HG03342 (cell line): Measurements from ENCODE around the gene LRP11.
"Not testable (repeated sequence)": the region's sequence is repeated elsewhere in the genome, so short reads cannot be mapped to it uniquely, and the experiment has no call there.

Experiments
- ATAC-seq: cut with Tn5 transposase; IDR thresholded peaks from one replicate; pipeline ENCODE4 v1.9.1; 2021; ENCODE audit warnings: mild to moderate bottlenecking, moderate library complexity; ENCODE audit not compliant: unreplicated experiment

Gene LRP11

DNA sequence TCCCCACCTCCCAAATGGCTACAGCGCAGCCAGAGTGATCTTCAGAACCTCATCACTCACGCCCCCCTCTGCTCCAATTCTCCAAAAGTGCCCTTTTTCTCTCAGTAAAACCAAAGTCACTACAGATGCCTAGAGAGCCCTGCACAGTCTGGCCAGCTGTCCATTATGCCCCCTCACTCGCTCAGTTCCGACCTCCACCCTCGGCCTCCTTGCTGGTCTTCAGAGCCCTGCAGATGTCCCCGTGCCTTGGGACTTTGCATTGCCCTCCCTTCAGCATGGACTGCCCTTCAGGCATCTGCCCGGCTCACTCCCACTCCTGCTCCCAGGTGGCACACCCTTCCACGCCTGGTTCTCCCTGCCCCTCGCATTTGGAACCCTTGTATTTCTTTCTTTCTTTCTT lies 34.8 kb upstream of the LRP11 start:
- no peak for ATAC-seq

DNA sequence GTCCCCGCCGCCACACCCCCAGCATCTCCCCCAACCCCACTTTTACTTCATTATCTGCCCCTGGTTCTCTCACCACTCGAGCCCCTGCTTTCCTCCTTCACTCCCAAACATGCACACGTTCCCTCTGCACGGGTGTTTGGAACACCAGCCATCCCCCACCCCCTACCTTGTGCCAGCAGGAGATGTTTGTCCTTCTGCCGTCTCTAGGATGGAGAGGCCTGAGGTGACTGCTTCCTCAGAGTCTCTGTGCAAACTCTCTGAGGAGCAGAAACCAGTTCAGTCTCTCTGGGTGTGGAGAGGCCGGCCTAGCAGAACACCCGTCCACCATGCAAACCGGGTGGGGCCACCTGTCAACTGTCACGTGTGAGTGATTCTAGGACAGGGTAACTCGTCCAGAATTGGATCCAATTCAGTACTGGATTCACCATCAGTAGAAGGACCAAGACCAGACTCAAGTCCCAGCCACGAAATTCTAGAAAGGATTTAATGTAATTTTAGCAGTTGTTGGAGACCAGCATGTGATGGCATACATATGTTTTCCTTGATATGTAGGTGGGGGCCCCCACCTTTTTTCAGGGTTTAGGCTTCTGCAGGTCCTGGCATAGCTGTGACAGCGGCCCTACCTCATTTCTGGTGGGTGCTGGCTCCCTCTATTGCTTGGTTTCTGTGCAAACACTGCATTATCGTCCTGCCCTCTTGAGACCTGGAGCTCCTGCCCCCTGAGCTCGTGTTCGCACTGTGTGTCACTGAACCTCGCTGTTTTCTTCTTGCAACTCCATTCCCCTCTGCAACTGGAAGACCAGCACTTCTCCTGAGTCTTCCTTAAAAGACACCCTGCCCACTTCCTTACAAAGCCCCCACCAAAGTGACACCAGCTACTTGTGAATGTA lies 33.9 kb upstream of the LRP11 start, which contains the start of gene RAET1E:
Gene RAET1E, minus strand, starts transcription at position 259 of the 890 bp plus-strand sequence. CDS start 7,212 bp downstream, outside the sequence.
- ATAC-seq, result no peak

DNA sequence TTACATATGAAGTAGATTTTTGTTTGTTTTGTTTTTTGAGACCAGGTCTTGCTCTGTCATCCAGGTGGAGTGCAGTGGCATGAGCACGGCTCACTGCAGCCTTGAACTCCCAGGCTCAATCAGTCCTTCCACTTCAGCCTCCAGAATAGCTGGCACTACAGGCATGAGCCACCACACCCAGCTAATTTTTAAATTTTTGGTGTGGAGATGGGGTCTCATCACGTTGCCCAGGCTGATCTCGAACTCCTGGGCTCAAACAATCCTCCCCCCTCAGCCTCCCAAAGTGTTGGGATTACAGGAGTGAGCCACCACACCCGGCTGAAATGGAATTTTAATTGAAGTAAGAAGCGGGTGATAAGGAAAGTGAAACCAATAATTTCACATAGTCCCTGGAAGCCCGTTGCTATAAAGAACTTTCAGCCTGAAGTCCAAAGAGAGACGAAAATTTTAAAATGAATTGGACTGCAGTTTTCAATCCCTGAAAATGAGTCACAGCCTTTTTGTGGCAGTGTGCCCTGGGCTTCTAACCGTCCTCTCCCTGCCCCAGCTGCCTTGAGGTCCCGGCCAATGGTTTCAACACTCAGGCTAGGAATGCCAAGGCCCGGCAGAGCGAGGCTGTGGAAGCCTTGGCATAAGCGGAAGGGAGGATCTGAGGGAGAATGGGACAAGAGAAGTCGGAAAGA lies 33.0 kb upstream of the LRP11 start:
- no peak for ATAC-seq

DNA sequence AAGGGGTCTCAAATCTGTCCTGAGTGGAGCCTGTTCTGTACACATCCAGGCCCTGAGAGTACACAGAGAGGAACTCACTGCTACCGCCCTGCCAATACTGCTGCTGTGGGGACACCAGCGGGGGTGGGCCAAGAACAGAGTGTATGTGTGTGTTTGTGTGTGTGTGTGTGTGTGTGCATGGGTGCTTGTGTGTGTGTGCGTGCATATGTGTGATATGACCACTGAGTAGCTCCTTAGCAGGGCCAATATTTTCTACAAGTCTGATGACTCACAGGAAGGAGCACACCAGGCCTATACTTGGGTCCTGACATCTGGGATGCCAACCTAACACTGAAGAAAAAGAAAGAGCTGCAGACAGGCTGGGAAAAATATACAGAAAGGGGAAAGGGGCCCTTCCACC lies 32.3 kb upstream of the LRP11 start:
- no peak for ATAC-seq

DNA sequence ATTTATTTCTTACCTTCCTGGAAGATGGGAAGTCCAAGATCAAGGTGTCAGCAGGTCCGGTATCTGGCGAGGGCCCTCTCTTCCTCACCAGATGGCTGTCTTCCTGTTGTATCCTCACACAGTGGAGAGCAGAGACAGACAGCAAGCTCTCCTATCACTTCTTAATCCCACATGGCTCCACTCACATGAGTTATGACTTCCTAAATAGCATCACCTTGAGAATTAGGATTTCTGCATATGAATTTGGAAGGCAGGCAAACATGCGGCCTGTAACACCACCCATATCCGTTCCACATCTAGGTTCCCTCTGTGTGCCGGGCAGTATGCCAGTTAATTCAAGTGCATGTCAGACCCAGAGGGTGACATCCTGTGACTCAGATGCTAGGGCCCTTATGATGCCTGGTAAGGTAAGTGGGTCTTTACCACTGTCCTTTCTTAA lies 31.7 kb upstream of the LRP11 start:
- no peak for ATAC-seq

DNA sequence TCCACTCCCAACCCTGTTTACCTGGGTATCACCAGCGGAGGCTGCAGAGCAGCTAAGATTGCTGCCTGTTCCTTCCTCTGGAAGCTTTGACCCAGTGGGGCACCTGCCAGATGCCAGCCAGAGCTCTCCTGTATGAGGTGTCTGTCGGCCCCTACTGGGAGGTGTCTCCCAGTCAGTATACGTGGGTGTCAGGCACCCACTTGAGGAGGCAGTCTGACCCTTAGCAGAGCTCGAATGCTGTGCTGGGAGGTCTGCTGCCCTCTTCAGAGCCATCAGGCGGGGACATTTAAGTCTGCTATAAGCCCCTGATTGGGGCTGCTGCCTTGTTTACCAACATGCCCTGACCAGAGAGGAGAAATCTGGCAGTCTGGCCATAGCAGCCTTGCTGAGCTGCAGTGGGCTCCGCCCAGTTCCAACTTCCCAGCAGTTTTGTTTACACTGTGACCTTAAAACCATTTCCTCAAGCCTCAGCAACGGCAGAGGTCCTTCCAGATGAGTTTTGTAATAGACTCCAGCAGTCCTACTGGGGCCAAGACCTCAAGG lies 31.0 kb upstream of the LRP11 start:
- no peak for ATAC-seq

DNA sequence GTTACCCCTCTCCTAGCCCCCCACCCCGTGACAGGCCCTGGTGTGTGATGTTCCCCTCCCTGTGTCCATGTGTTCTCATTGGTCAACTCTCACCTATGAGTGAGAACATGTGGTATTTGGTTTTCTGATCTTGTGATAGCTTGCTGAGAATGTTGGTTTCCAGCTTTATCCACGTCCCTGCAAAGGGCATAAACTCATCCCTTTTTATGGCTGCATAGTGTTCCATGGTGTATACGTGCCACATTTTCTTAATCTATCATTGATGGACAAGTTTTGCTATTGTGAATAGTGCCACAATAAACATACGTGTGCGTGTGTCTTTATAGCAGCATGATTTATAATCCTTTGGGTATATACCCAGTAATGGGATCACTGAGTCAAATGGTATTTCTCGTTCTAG lies 27.7 kb upstream of the LRP11 start:
- ATAC-seq, result not testable (repeated sequence)

DNA sequence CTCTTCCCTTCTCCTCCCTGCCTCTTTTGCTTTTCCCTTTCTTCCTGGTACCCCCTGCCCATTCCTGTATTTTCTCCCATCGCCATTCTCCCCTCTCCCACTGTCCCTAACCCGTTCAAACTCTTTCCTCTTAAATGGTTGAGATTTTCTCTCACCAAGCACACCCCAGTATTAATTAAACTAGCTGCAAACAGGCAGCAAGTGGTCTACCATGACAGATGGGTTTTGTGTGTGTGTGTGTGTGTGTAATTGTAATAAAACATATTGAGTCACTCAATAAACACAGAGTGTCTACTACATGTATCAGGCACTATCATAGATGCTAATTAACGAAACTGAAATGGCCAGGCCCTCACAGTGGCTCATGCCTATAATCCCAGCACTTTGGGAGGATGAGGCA lies 27.1 kb upstream of the LRP11 start:
- no peak for ATAC-seq

DNA sequence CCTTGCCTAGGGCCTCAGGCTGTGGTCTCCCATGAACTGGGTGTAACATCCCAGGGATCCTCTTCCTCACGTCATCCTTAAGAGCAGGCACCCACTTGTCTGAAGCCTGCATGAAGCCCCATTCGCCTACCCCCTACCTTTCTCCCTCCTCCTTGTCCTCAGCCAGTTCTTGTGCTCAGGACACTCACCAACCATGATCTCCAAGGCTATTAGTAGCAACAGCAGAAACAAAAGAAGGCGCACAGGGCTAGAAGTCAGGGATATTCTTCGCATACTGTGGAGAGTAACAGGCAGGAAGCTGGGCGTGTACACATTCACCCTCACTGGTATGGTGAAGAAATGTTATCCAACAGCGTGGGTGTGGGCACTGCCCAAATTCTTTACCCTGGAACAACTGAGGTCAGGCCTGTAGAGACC lies 26.5 kb upstream of the LRP11 start:
- ATAC-seq, result no peak

DNA sequence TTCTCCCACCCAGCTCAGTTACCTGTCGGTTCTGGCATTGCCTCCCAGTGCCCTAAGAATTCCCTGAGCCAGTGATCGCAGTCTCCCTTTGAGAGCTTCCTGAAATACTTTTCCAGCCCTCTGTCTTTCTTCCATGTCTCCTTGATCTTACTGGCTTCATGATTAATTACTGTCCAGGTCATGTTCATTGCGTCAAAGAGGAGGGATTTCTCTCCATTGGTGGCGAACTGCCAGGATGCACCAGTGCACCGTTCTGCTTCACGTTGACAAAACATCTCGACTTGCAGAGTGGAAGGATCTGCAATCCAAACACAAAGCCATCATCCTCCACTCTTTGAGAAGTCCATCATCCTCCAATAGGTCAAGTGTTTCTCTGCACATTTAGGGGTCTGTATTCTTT lies 25.2 kb upstream of the LRP11 start:
- no peak for ATAC-seq

DNA sequence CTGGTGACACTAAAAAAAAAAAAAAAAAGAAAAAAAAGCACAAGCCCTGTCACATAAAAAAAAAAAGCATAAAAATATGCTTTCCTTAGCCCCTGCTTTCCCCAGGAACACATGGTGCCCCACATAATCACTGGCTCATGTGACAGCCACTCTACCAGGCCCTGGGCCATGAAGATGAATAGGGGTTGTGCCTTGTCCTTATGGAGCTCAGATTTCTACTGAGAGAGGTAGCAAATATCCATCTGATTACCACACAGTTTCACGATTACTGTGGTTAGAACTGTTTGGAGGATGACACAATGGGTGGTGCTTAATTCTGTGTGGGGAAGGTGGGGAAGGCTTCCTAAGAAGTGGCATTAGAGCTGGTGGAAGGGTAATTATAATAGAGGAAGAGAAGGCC lies 24.5 kb upstream of the LRP11 start:
- no peak for ATAC-seq

DNA sequence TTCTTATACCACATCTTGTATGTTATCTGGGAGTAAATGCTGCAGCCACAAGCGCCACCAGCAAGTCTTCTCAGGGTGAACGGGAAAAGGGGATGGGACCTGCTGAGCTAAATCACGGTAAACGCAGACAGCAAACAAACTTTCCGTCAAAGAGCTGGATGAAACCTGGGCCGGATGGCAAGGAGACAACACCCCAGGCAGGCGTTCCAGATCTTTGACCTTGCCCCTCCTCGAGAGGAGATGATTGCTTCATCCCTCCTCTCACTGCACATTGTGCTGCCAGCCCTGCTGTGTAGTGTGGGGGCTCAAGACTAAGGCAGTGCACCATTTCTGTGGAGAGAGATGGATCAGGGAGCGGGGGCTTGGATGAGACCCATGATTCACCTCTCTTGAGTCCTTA lies 23.9 kb upstream of the LRP11 start:
- ATAC-seq, result no peak

DNA sequence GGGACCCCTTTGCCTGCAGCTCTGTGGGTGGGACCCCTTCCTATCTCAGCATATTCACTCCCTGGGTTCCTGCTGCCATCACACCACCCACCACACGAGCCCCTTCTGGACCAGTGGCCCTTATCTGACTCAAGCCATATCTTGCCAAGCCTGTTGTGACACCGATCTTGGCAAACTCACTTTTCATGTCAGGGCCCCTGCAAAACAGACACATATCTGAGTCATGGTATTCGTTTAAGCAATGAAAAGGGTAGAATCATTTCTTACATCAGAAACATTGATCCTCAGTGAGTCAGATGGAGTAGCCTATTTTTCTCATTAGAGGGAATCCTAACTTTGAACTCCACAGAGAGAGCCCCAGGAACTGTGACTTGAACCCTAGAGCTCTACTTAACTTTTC lies 23.2 kb upstream of the LRP11 start:
- no peak for ATAC-seq

DNA sequence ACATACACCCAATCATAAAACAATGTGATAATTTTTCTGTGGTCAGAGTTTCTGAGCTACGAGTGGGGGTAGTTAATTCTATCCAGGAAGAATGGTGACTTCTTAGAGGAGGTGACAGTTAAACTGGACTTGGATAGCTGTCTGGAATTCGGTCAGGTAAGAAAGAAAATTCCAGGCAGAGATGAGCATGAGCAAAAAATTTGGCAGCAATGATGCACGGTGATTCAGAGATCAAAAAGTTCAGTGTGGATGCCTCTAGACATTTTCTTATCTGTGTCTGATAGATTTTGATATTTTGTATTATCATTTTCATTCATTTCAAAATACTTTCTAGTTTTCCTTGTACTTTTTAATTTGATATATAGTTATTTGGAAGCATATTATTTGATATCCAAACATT lies 21.7 kb upstream of the LRP11 start:
- no peak for ATAC-seq

DNA sequence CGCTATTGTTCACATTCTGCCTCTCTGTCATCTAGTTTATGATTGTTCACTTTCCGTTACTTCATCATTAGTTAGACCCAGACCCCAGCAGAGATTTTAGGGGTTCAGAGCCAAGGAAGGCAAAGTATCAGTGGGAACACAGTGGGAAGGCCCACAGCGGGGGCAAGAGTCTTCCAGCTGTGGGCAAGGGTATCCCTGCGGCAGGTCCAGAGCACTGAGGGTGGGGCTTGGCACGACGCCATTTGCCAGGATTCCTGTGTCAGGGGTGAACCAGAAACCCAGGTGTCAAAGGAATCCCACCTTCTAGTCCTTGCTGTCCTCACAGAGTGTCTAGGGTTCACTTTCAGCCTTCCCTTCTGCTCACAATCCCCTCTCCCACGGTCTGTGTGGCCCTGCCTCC lies 20.5 kb upstream of the LRP11 start:
- ATAC-seq, result no peak

DNA sequence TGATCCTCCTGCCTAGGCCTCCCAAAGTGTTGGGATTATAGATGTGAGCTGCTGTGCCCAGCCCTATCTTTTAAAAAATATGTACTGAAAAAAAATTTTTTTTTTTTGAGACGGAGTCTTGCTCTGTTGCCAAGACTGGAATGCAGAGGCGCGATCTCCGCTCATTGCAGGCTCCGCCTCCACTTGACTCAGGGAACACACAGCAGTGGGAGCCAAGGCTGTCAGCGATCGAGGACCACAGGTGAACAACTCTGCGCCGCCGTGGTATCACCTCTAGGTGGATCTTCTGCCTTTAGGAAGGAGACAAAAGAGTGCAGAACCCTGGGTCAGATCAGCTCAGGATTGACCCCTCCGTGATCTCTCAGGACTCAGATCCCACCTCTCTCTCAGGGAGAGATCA lies 20.1 kb upstream of the LRP11 start:
- no peak for ATAC-seq

DNA sequence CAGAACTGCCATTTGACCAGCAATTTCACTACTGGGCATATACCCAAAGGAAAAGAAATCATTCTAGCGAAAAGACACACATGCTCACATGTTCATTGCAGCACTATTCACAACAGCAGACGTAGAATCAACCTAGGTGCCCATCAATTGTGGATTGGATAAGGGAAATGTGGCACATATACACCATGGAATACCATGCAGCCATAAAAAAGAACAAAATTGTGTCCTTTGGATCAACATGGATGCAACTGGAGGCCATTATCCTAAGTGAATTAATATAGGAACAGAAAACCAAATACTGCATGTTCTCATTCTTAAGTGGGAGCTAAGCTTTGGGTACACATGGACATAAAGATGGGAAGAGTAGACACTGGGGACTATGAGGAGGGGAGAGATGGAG lies 17.7 kb upstream of the LRP11 start:
- no peak for ATAC-seq

DNA sequence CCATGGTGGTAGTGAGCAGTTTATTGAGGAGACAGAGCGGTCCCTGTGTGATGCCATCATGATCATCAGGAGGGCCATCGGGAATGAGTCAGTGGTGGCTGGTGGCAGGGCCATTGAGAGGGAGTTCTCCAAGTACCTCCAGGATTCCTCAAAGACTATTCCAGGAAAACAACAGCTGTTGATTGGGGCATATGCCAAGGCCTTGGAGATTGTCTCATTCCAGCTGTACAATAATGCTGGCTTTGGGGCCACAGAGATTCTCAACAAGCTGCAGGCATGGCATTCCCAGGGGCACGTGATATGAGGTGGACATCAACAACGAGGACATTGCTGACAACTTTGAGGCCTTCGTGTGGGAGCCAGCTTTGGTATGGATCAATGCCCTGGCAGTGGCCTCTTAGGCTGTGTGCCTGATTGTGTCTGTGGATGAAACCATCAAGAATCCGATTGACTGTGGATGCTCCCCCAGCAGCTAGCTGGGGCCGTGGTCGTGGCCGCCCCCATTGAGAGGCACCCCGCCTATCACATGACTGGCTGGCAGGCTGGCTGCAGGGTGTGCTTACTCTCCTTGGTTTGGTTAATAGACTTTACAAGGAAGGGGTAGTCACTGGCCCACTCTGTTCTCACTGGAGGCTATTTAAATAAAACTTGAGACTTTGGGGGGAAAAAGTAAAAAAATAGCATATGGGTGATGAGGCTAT lies 17.1 kb upstream of the LRP11 start:
- ATAC-seq, result no peak

DNA sequence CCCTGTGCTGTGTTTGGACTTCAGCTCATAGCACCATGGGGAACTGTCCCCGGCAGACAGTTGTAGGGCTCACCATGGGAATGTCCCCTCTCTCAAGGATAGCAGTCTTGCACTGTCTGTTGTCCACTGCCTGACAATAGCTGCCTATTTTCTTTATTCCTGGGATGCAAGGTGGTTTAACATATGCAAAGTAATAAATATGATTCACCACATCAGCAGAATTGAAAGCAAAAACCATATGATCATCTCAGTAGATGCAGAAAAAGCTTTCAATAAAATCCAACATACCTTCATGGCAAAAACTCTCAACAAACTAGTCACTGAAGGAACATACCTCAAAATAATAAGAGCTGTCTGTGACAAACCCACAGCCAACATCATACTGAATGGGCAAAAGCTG lies 13.5 kb upstream of the LRP11 start:
- ATAC-seq, result no peak

DNA sequence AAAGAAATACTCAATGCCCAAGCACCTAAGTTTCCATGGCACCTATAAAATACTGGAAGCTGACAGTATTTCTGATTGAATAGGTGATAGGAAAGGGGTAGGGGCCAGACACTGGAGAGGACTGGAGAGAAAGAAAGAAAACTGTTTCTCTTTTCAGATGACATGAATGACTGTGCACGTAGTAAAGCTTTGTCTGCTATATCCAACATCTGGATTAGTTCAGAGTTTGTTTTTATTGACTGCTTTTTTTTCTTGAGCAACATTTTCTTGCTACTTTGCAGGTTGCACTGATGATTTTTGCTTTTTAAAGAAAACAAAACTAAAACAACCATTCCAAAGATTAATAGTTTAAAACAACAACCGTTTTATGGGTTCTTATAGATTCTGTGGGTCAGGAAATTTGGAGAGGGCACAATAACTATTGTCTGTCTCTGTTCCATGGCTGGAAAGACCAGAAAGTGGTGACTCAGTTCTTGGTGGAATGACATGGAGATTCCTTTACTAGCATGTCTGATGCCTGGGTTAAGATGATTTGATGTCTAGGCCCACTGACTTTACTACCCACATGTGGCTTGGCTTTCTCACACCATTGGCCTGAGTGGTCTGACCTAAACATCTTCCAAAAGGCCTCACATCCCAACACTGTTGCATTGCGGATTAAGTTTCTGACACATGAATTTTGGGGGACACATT lies 12.2 kb upstream of the LRP11 start:
- no peak for ATAC-seq

DNA sequence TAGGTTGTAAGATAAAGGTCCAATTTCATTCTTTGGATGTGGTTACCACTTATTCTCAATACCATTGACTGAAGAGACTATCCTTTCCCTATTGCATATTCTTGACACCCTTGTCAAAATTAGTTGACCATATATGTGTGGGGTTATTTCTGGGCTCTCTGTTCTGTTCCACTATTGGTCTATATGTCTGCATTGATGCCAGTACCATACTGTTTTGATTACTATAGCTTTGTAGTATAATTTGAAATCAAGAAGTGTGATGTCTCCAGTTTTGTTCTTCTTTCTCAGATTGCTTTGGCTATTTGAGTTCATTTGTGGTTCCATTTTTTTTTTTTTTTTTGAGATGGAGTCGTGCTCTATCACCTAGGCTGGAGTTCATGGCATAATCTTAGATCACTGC lies 8.1 kb upstream of the LRP11 start:
- no peak for ATAC-seq
